GM18907 (cell line): ENCODE measurements around the gene IGFALS.

Source experiments
- ATAC-seq: cut with Tn5 transposase; IDR thresholded peaks from one replicate; pipeline ENCODE4 v1.9.1; 2021; ENCODE audit warnings: mild to moderate bottlenecking, moderate library complexity; ENCODE audit not compliant: unreplicated experiment

IGFALS gene

GRCh38 chr16:1746693-1747195 lies 46.8 kb downstream of the IGFALS start:
- ATAC-seq: no peak

GRCh38 chr16:1745900-1746692 lies 47.4 kb downstream of the IGFALS start:
- no peak for ATAC-seq

- ATAC-seq: no peak
Measured at GRCh38 chr16:1745181-1745899, 48.2 kb downstream of the IGFALS start.

- no peak for ATAC-seq
Measured at GRCh38 chr16:1744338-1744840, 49.1 kb downstream of the IGFALS start.

GRCh38 chr16:1743376-1744337 lies 49.8 kb downstream of the IGFALS start:
- ATAC-seq: no peak

- ATAC-seq: no peak
Measured at GRCh38 chr16:1741553-1742165, 51.8 kb downstream of the IGFALS start.

- no peak for ATAC-seq
Measured at GRCh38 chr16:1740781-1741490, 52.6 kb downstream of the IGFALS start.
